H1 (cell line): Measurements from ENCODE around the gene TGFBRAP1. TPM values are rescaled to one million over a fixed set of nuclear protein-coding genes. Genes with fewer than 3 reads are reported as not detected.

Experiments
- SIX5 ChIP-seq: IDR thresholded peaks from 2 replicates; pipeline ENCODE4 v1.6.1; 2011; ENCODE audit warnings: mild to moderate bottlenecking, low read depth, low read length
- polyA plus RNA-seq, 7 experiments: library from polyadenylated mRNA; depleted of rRNA in 3 of 7; stranded (reverse) in 5 of 7; unstranded in 2 of 7; fragments of >200 nt in 5 of 7; fragments of 200-250 nt in 2 of 7; gene quantifications; 1 replicate in 5 of 7; 2 replicates in 1 of 7; 4 replicates in 1 of 7; pipeline versions ENCODE4 v1.2.1 to v1.2.3, GENCODE V29; 2011 to 2013; ENCODE audit warnings: missing spikeins in 2 of 7, mixed read lengths in 2 of 7
- total RNA-seq: library from RNA; stranded (reverse); fragmentation: NEBNext Ultra II Directional; extraction: Animal tissue kit (Norgen Biotek cat#: 25700); gene quantifications from 2 replicates; pipeline ENCODE4 v1.2.1, GENCODE V29; 2021
- TF ChIP-seq, protein P1 (sequence below): fragments of 300-600 bp; sonication (generic); IDR thresholded peaks from 2 replicates; pipeline ENCODE4 v1.7.1; 2012; ENCODE audit warnings: low read length, moderate library complexity, mild to moderate bottlenecking, inconsistent platforms; ENCODE audit not compliant: insufficient replicate concordance

The TGFBRAP1 gene
- total and polyA plus RNA-seq, 2 of the 8 experiments (the other 6 are each of a cell fraction or from before 2014, with no cell fraction given) = 11.2 to 20.2 TPM

DNA sequence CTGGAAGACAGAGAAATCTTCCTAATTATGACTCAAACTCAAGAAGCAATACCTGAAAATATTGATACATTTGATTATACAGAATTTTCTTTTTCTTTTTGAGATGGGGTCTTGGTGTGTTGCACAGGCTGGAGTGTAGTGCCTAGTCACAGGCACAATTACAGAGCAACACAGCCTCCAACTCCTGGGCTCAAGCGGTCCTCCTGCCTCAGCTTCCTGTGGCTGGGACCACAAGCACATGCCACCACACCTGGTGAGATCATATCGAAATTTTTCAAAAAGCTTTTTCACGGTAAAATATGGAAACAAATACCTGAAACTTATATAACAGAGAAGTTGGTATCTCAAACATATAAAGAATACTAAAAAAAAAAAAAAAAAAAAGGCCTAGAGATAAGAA lies 27.9 kb downstream of the TGFBRAP1 start (continued):
- TF ChIP-seq, protein P1, sequence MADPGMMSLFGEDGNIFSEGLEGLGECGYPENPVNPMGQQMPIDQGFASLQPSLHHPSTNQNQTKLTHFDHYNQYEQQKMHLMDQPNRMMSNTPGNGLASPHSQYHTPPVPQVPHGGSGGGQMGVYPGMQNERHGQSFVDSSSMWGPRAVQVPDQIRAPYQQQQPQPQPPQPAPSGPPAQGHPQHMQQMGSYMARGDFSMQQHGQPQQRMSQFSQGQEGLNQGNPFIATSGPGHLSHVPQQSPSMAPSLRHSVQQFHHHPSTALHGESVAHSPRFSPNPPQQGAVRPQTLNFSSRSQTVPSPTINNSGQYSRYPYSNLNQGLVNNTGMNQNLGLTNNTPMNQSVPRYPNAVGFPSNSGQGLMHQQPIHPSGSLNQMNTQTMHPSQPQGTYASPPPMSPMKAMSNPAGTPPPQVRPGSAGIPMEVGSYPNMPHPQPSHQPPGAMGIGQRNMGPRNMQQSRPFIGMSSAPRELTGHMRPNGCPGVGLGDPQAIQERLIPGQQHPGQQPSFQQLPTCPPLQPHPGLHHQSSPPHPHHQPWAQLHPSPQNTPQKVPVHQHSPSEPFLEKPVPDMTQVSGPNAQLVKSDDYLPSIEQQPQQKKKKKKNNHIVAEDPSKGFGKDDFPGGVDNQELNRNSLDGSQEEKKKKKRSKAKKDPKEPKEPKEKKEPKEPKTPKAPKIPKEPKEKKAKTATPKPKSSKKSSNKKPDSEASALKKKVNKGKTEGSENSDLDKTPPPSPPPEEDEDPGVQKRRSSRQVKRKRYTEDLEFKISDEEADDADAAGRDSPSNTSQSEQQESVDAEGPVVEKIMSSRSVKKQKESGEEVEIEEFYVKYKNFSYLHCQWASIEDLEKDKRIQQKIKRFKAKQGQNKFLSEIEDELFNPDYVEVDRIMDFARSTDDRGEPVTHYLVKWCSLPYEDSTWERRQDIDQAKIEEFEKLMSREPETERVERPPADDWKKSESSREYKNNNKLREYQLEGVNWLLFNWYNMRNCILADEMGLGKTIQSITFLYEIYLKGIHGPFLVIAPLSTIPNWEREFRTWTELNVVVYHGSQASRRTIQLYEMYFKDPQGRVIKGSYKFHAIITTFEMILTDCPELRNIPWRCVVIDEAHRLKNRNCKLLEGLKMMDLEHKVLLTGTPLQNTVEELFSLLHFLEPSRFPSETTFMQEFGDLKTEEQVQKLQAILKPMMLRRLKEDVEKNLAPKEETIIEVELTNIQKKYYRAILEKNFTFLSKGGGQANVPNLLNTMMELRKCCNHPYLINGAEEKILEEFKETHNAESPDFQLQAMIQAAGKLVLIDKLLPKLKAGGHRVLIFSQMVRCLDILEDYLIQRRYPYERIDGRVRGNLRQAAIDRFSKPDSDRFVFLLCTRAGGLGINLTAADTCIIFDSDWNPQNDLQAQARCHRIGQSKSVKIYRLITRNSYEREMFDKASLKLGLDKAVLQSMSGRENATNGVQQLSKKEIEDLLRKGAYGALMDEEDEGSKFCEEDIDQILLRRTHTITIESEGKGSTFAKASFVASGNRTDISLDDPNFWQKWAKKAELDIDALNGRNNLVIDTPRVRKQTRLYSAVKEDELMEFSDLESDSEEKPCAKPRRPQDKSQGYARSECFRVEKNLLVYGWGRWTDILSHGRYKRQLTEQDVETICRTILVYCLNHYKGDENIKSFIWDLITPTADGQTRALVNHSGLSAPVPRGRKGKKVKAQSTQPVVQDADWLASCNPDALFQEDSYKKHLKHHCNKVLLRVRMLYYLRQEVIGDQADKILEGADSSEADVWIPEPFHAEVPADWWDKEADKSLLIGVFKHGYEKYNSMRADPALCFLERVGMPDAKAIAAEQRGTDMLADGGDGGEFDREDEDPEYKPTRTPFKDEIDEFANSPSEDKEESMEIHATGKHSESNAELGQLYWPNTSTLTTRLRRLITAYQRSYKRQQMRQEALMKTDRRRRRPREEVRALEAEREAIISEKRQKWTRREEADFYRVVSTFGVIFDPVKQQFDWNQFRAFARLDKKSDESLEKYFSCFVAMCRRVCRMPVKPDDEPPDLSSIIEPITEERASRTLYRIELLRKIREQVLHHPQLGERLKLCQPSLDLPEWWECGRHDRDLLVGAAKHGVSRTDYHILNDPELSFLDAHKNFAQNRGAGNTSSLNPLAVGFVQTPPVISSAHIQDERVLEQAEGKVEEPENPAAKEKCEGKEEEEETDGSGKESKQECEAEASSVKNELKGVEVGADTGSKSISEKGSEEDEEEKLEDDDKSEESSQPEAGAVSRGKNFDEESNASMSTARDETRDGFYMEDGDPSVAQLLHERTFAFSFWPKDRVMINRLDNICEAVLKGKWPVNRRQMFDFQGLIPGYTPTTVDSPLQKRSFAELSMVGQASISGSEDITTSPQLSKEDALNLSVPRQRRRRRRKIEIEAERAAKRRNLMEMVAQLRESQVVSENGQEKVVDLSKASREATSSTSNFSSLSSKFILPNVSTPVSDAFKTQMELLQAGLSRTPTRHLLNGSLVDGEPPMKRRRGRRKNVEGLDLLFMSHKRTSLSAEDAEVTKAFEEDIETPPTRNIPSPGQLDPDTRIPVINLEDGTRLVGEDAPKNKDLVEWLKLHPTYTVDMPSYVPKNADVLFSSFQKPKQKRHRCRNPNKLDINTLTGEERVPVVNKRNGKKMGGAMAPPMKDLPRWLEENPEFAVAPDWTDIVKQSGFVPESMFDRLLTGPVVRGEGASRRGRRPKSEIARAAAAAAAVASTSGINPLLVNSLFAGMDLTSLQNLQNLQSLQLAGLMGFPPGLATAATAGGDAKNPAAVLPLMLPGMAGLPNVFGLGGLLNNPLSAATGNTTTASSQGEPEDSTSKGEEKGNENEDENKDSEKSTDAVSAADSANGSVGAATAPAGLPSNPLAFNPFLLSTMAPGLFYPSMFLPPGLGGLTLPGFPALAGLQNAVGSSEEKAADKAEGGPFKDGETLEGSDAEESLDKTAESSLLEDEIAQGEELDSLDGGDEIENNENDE = no peak
- no peak for TF ChIP-seq SIX5
